Fibroblast of lung (primary cell): ENCODE results near the gene OTOGL.

Experiments
- EZH2 ChIP-seq: IDR thresholded peaks from 2 replicates; pipeline ENCODE4 v1.5.1; 2012; ENCODE audit warnings: low read length, control low read depth, mild to moderate bottlenecking; ENCODE audit errors: missing control alignments
- TF ChIP-seq, protein P1 (sequence below), 2 donors: IDR thresholded peaks in 1 of 2; conservative IDR thresholded peaks in 1 of 2; 1 replicate in 1 of 2; 2 replicates in 1 of 2; pipeline ENCODE4 v1.5.1; 2011 to 2012; ENCODE audit warnings: low read length in 2 of 2, control low read depth in 1 of 2, inconsistent platforms in 1 of 2, low read depth in 1 of 2, mild to moderate bottlenecking in 1 of 2

DNA sequence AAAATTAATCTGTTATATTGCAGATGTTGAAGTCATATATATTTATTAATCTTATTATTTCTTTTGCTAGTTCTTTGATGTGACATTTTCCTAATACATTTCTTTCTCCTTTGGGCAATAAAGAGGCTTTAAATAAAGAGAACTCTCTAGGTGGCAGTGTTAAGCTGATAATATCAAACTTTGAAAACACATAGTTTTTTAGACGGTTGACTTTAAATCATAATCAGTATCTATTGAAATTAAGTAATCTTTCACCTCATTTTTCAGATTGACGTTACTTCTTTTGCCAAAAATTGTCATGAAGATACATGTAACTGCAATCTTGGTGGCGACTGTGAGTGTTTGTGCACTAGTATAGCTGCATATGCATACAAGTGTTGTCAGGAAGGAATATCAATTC lies 213.9 kb downstream of the OTOGL start:
- no peak for TF ChIP-seq EZH2
- TF ChIP-seq, protein P1, sequence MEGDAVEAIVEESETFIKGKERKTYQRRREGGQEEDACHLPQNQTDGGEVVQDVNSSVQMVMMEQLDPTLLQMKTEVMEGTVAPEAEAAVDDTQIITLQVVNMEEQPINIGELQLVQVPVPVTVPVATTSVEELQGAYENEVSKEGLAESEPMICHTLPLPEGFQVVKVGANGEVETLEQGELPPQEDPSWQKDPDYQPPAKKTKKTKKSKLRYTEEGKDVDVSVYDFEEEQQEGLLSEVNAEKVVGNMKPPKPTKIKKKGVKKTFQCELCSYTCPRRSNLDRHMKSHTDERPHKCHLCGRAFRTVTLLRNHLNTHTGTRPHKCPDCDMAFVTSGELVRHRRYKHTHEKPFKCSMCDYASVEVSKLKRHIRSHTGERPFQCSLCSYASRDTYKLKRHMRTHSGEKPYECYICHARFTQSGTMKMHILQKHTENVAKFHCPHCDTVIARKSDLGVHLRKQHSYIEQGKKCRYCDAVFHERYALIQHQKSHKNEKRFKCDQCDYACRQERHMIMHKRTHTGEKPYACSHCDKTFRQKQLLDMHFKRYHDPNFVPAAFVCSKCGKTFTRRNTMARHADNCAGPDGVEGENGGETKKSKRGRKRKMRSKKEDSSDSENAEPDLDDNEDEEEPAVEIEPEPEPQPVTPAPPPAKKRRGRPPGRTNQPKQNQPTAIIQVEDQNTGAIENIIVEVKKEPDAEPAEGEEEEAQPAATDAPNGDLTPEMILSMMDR (conservative IDR thresholded peaks at IDR 0.05 in 1 of 2, IDR thresholded peaks at IDR 0.05 in 1 of 2; ENCODE audit: low read depth in 1 of 2, low read length in 2 of 2): peak in 1 of 2 donors; percentile 4
